HEK293 (cell line): ENCODE measurements around the gene LDLR.

Experiments
- CTCF ChIA-PET: fragments of 350-600 bp; formaldehyde crosslinking; extraction: SDS; loops from one replicate; lab custom pipeline; 2021; ENCODE audit warnings: antibody characterized with exemption; lab: Yijun Ruan, JAX
- POLR2A ChIA-PET: fragments of 300-600 bp; formaldehyde crosslinking; extraction: SDS; loops from one replicate; lab custom pipeline; 2020; ENCODE audit warnings: antibody characterized with exemption, inconsistent platforms; lab: Yijun Ruan, JAX
- H3K27ac ChIP-seq: fragments of 200-500 bp; sonication (Bioruptor generic); 2 replicates; pipeline ENCODE4 v1.5.1; 2014; ENCODE audit warnings: low read depth, low read length, control low read depth, inconsistent platforms; ENCODE audit errors: extremely low read depth
- H3K36me3 ChIP-seq, 2 experiments: fragments of 200-500 bp in 1 of 2; sonication (Bioruptor generic) in 1 of 2; 1 replicate in 1 of 2; 2 replicates in 1 of 2; pipeline ENCODE4 v1.5.1; 2014 to 2017; ENCODE audit warnings: inconsistent platforms in 2 of 2, low read length in 2 of 2; ENCODE audit not compliant: control insufficient read depth in 2 of 2, insufficient read depth in 1 of 2
- H3K4me1 ChIP-seq: fragments of 200-500 bp; sonication (Bioruptor generic); 2 replicates; pipeline ENCODE4 v1.5.1; 2014; ENCODE audit warnings: mild to moderate bottlenecking, low read length, inconsistent platforms; ENCODE audit not compliant: control insufficient read depth, insufficient read depth
- H3K4me3 ChIP-seq: 2 replicates; pipeline ENCODE4 v1.5.1; 2011; ENCODE audit warnings: low read depth, mild to moderate bottlenecking, control low read depth, low read length, moderate library complexity
- H3K9me3 ChIP-seq: fragments of 200-500 bp; sonication (Bioruptor generic); 2 replicates; pipeline ENCODE4 v1.5.1; 2014; ENCODE audit warnings: low read depth, low read length, inconsistent platforms; ENCODE audit not compliant: control insufficient read depth, insufficient read depth
- GLI4 ChIP-seq: fragments of 450-650 bp; formaldehyde crosslinking; IDR thresholded peaks from 2 replicates; pipeline ENCODE4 v1.5.1; 2016; ENCODE audit warnings: missing biosample characterization, missing genetic modification characterization
- IKZF3 ChIP-seq: fragments of 450-650 bp; IDR thresholded peaks from 2 replicates; pipeline ENCODE4 v1.5.0; 2018; ENCODE audit warnings: missing biosample characterization, mild to moderate bottlenecking, missing genetic modification characterization, moderate library complexity
- KLF16 ChIP-seq: fragments of 450-650 bp; formaldehyde crosslinking; IDR thresholded peaks from 2 replicates; pipeline ENCODE4 v1.5.1; 2017; ENCODE audit warnings: missing biosample characterization, missing genetic modification characterization
- KLF9 ChIP-seq: fragments of 450-650 bp; formaldehyde crosslinking; IDR thresholded peaks from 2 replicates; pipeline ENCODE4 v1.5.1; 2016; ENCODE audit warnings: missing biosample characterization, missing genetic modification characterization, low read depth
- SCRT1 ChIP-seq: fragments of 450-650 bp; formaldehyde crosslinking; IDR thresholded peaks from 2 replicates; pipeline ENCODE4 v1.5.1; 2016; ENCODE audit warnings: missing biosample characterization, missing genetic modification characterization, borderline replicate concordance
- SP2 ChIP-seq: fragments of 450-650 bp; formaldehyde crosslinking; IDR thresholded peaks from 2 replicates; pipeline ENCODE4 v1.5.1; 2016; ENCODE audit warnings: missing biosample characterization, missing genetic modification characterization
- SP3 ChIP-seq: fragments of 450-650 bp; formaldehyde crosslinking; IDR thresholded peaks from 2 replicates; pipeline ENCODE4 v1.5.1; 2016; ENCODE audit warnings: missing biosample characterization, missing genetic modification characterization
- YY2 ChIP-seq: fragments of 450-650 bp; formaldehyde crosslinking; IDR thresholded peaks from 2 replicates; pipeline ENCODE4 v1.5.1; 2016; ENCODE audit warnings: missing biosample characterization, missing genetic modification characterization
- ZBTB26 ChIP-seq: fragments of 450-650 bp; formaldehyde crosslinking; optimal IDR thresholded peaks from 2 replicates; pipeline ENCODE3; 2016; ENCODE audit warnings: missing biosample characterization, mild to moderate bottlenecking, missing genetic modification characterization
- ZBTB44 ChIP-seq: fragments of 450-650 bp; IDR thresholded peaks from 2 replicates; pipeline ENCODE4 v1.5.1; 2018; ENCODE audit warnings: missing biosample characterization, mild to moderate bottlenecking, missing genetic modification characterization
- ZFP3 ChIP-seq: fragments of 450-650 bp; formaldehyde crosslinking; IDR thresholded peaks from 2 replicates; pipeline ENCODE4 v1.5.1; 2016; ENCODE audit warnings: low read depth, missing biosample characterization, missing genetic modification characterization
- ZNF10 ChIP-seq: fragments of 450-650 bp; formaldehyde crosslinking; IDR thresholded peaks from 2 replicates; pipeline ENCODE4 v1.5.1; 2017; ENCODE audit warnings: missing biosample characterization, missing genetic modification characterization
- ZNF133 ChIP-seq: fragments of 450-650 bp; formaldehyde crosslinking; IDR thresholded peaks from 2 replicates; pipeline ENCODE4 v1.5.1; 2016; ENCODE audit warnings: missing biosample characterization, missing genetic modification characterization
- ZNF155 ChIP-seq: fragments of 450-650 bp; formaldehyde crosslinking; IDR thresholded peaks from 2 replicates; pipeline ENCODE4 v1.5.1; 2016; ENCODE audit warnings: missing biosample characterization, missing genetic modification characterization
- ZNF184 ChIP-seq: fragments of 450-650 bp; IDR thresholded peaks from 2 replicates; pipeline ENCODE4 v1.5.1; 2018; ENCODE audit warnings: missing biosample characterization, mild to moderate bottlenecking, missing genetic modification characterization
- ZNF202 ChIP-seq: fragments of 450-650 bp; formaldehyde crosslinking; IDR thresholded peaks from 2 replicates; pipeline ENCODE4 v1.5.1; 2016; ENCODE audit warnings: missing biosample characterization, missing genetic modification characterization, borderline replicate concordance
- ZNF221 ChIP-seq: fragments of 450-650 bp; formaldehyde crosslinking; IDR thresholded peaks from 2 replicates; pipeline ENCODE4 v1.5.1; 2017; ENCODE audit warnings: missing biosample characterization, missing genetic modification characterization, borderline replicate concordance
- ZNF239 ChIP-seq: fragments of 450-650 bp; formaldehyde crosslinking; IDR thresholded peaks from 2 replicates; pipeline ENCODE4 v1.5.1; 2016; ENCODE audit warnings: missing biosample characterization, missing genetic modification characterization
- ZNF302 ChIP-seq: fragments of 450-650 bp; formaldehyde crosslinking; IDR thresholded peaks from 2 replicates; pipeline ENCODE4 v1.5.1; 2016; ENCODE audit warnings: missing biosample characterization, missing genetic modification characterization, low read depth
- ZNF324 ChIP-seq: fragments of 450-650 bp; formaldehyde crosslinking; IDR thresholded peaks from 2 replicates; pipeline ENCODE4 v1.5.1; 2016; ENCODE audit warnings: missing biosample characterization, missing genetic modification characterization
- ZNF335 ChIP-seq: fragments of 450-650 bp; formaldehyde crosslinking; conservative IDR thresholded peaks from 2 replicates; pipeline ENCODE4 v1.5.1; 2016; ENCODE audit warnings: missing biosample characterization, missing genetic modification characterization
- ZNF350 ChIP-seq: fragments of 450-650 bp; formaldehyde crosslinking; IDR thresholded peaks from 2 replicates; pipeline ENCODE4 v1.5.0; 2017; ENCODE audit warnings: missing biosample characterization, mild to moderate bottlenecking, missing genetic modification characterization
- ZNF510 ChIP-seq: fragments of 450-650 bp; formaldehyde crosslinking; IDR thresholded peaks from 2 replicates; pipeline ENCODE4 v1.5.1; 2018; ENCODE audit warnings: mild to moderate bottlenecking, missing genetic modification characterization, missing biosample characterization; ENCODE audit not compliant: insufficient replicate concordance
- ZNF521 ChIP-seq: fragments of 450-650 bp; formaldehyde crosslinking; IDR thresholded peaks from 2 replicates; pipeline ENCODE4 v1.5.1; 2017; ENCODE audit warnings: missing biosample characterization, mild to moderate bottlenecking, missing genetic modification characterization
- ZNF560 ChIP-seq: fragments of 450-650 bp; formaldehyde crosslinking; IDR thresholded peaks from 2 replicates; pipeline ENCODE4 v1.5.1; 2017; ENCODE audit warnings: missing biosample characterization, missing genetic modification characterization, borderline replicate concordance
- ZNF623 ChIP-seq: fragments of 450-650 bp; formaldehyde crosslinking; IDR thresholded peaks from 2 replicates; pipeline ENCODE4 v1.5.1; 2016; ENCODE audit warnings: missing biosample characterization, missing genetic modification characterization
- ZNF626 ChIP-seq: fragments of 450-650 bp; sonication (Bioruptor Pico); formaldehyde crosslinking; IDR thresholded peaks from 2 replicates; pipeline ENCODE4 v1.5.1; 2018; ENCODE audit warnings: missing biosample characterization, missing genetic modification characterization, inconsistent platforms
- ZNF645 ChIP-seq: fragments of 450-650 bp; formaldehyde crosslinking; IDR thresholded peaks from 2 replicates; pipeline ENCODE4; 2016; ENCODE audit warnings: missing biosample characterization, missing genetic modification characterization
- ZNF747 ChIP-seq: fragments of 450-650 bp; formaldehyde crosslinking; IDR thresholded peaks from 2 replicates; pipeline ENCODE4 v1.5.1; 2016; ENCODE audit warnings: missing biosample characterization, missing genetic modification characterization
- ZNF791 ChIP-seq: fragments of 450-650 bp; formaldehyde crosslinking; IDR thresholded peaks from 2 replicates; pipeline ENCODE4 v1.5.1; 2016; ENCODE audit warnings: missing biosample characterization, missing genetic modification characterization

LDLR gene

GRCh38 chr19:11171144-11171543 is 81.9 kb downstream of the LDLR start:
- H3K36me3 ChIP-seq: peaks cover 0 to 70% of the 10 kb centered on the region in 2 experiments; a peak in 2 of 3 replicates
- no peak for TF ChIP-seq KLF16 (tag by site-specific recombination)
- TF ChIP-seq ZNF324: no peak
- TF ChIP-seq ZNF221 (tag by site-specific recombination): no peak
- no peak for TF ChIP-seq ZNF302 (tag by site-specific recombination)
- no peak for TF ChIP-seq ZNF184 (tag by site-specific recombination)
- TF ChIP-seq ZNF521: no peak
- no peak for TF ChIP-seq ZNF623
- TF ChIP-seq ZNF133 (tag by site-specific recombination): no peak
- TF ChIP-seq ZFP3: no peak
- TF ChIP-seq ZNF791 (tag by site-specific recombination): no peak
- TF ChIP-seq ZBTB26: no peak
- TF ChIP-seq SP2 (tag by site-specific recombination): no peak
- TF ChIP-seq KLF9: no peak
- no peak for TF ChIP-seq YY2 (tag by site-specific recombination)
- ChIA-PET POLR2A (interaction anchor here (0.7 kb wide), 1 partner anchor 24 kb away, joined by 4 read pairs; no protein-coding TSS in a partner anchor), CTCF (no interaction called here)
- H3K27ac ChIP-seq: no peak overlapping the region
- H3K4me3 ChIP-seq: no peak overlapping the region
- no peaks in the 10 kb centered on the region for H3K9me3 ChIP-seq
- no peaks in the 10 kb centered on the region for H3K4me1 ChIP-seq

GRCh38 chr19:11172576-11172975 is 83.3 kb downstream of the LDLR start:
- Histone ChIP-seq H3K36me3 (peaks cover 0 to 72% of the 10 kb centered on the region in 2 experiments; a peak in 2 of 3 replicates), H3K27ac (no peak overlapping the region), H3K4me3 (no peak overlapping the region), H3K4me1 (no peaks in the 10 kb centered on the region), H3K9me3 (no peaks in the 10 kb centered on the region)
- ChIA-PET CTCF (interaction anchor here (0.6 kb wide), 1 partner anchor 106 kb away, joined by 5 read pairs; no protein-coding TSS in a partner anchor), POLR2A (no interaction called here)
- TF ChIP-seq GLI4 (tag by site-specific recombination) (no peak), ZNF10 (tag by site-specific recombination) (no peak), IKZF3 (tag by site-specific recombination) (no peak), ZNF155 (tag by site-specific recombination) (no peak), ZNF335 (tag by site-specific recombination) (no peak), ZNF239 (tag by site-specific recombination) (no peak), ZNF510 (tag by site-specific recombination) (no peak), ZNF645 (tag by site-specific recombination) (no peak), SP3 (tag by site-specific recombination) (no peak), ZNF560 (tag by site-specific recombination) (no peak), ZNF626 (tag by site-specific recombination) (no peak), ZNF747 (tag by site-specific recombination) (no peak), SCRT1 (no peak), ZNF350 (tag by site-specific recombination) (no peak), ZBTB44 (no peak), ZNF202 (tag by site-specific recombination) (no peak)
